Stromal cell of bone marrow (primary cell): Measurements from ENCODE around the gene PRKN.
A peak's percentile ranks its signal among the peaks of the same experiment; 100 is the strongest.

Experiments
- DNase-seq: peaks from one replicate; pipeline ENCODE4 v3.0.0-alpha.2; 2012; ENCODE audit warnings: low read depth

The PRKN gene

DNA sequence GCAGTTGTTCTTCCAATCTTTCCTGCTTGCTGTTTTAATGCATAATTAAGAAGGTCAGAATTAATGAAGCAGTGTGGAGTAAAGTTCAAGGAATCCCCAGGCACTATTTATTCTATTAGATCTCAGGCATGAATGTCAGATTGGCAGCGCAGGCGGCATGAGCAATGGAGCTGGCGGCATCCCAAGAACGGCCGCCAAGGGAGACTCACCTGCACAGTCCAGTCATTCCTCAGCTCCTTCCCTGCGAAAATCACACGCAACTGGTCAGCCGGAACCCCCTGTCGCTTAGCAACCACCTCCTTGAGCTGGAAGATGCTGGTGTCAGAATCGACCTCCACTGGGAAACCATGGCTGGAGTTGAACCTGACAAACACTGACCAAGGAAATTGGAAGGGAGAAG, 284.5 kb downstream of the PRKN start:
- no peak for DNase-seq

DNA sequence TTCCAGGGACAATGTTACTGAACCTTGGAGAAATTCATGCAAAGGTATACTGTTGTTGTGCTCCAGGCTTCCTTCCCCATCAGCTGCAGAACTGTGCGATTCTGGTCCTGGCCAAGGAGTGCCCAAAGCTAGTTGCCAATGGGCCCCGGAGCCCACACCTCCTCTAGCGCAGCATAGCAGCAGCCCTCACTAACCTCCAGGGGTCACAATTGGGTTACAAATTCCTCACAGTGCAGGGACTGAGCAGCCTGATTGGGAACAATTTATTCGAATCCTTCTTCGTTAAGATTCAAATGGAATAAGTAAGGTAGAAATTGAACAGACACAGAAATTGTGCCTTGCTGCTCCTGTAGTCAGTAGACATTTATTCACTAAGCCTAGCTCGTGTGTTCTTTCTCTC, 284.9 kb downstream of the PRKN start:
- no peak for DNase-seq

DNA sequence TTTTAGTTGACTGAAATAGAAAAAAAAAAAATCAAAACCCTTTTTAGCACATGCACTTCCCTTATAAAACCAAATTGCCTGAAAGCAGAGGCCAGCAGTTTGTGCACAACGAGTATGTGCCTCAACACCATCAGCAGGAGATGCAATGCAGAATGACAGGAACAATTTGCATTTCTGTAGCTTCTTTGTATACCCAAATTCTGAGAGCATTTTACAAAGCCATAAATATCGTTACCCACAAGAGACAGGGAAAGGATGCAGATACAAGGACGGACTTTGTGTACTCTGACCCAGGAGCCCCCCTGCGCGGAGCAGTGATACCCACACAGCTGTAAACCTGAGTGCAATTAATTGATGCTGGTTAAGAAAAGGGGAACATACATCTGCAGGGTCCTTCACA, 285.6 kb downstream of the PRKN start:
- DNase-seq: no peak

DNA sequence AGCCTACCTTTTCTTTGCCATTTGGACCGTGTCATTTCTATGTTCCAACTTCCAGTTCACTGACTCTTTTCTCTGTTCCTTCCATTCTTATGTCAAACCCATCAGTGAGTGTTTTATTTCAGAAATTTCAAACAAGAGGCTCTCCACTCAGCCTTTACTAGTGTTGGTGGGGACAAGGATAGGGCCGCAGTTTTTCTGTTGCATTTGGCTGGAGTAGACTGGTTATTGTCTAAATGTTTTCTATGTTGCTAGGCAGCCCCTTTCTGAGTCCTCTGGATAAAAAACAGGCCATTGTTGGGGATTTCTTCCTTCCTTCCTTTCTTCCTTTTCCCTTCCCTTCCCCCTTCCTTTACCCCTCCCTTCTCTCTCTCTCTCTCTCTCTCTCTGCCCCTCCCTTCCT, 288.6 kb downstream of the PRKN start:
- no peak for DNase-seq

DNA sequence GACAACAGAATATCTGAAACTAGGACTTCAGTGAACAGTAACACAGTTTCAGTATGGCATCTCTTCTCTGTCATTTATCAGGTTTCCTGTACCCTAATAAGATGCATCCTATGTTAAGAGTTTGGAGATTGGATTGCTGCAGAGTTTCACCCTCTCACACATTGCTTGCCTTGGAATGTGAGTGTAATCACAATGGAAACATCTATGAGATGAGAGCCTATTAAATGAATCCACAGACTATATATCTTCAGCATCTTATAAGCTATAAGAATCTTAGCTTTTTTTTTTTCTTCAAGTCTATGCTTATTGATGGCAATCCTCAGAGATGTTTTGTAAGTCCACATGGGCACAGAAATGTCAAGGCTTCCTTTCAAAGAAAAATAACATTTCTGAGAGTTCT, 292.5 kb downstream of the PRKN start:
- no peak for DNase-seq

DNA sequence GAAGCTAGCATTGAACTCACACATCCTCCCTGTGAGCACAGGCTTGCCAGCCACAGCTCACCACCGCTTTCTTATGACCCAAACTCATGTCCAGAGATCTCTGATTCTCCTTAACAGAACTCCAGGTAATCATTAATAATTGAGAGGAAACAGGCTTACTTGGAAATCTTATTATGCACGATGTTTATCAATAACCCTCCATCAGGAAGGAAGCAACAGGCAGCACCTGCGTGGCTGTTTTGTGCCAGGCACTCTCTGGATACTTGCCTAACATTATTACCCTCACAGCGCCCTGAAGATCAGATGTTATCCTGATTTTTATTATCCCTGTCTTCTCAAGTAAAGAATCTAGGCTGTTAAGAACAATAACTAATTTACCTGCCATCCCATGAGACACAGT, 306.6 kb downstream of the PRKN start:
- no peak for DNase-seq

DNA sequence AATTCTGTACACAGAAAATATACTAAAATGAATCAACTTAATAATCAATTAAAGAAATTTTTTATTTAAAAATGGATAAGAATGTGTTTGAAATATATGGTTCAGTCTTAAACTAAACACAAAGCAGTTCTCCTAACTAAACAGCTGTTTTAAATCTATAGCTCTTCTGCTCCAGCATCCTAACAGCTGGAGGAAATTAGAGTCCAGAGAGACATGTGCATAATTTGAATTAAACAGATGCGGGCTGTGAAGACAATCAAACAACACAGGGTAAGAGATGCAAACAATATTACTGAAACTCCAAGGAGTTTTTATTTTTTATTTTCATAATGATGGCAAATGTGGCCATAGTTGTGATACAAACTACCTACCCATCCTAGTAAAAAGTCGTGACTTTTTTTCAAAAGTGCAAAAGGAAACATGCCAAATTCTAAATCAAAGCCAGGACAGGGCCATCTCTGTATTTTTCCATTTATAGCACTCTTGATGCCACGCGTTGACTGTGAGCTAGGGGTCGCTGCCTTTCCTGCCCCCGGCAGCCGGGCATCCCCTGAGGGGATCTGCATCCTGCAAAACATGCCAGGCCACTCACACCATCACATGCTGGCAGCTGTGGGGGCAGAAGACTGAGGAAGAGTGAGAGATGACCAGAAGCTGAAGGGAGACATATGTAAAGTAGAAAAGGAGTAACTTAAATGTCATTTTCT, 310.6 kb downstream of the PRKN start:
- DNase-seq: no peak

DNA sequence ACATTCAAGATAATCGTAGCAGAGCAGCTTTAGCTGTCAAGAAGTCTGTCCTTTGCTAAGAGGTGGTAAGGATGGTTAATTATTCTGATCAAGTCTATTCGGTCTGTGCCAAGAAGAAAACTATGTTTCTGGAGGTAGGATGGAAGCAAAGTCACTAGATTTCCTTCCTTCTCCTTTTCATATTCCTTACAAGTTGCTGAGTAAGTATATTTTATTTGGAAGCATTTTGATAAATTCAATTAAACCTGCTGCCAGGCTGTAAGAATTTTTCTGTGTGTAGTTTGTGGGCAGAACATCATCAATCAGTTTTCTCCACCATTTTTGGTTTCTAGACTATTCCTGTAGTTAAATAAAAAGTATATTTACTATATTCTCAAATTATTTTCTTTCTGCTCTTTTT, 311.3 kb downstream of the PRKN start:
- DNase-seq: no peak

DNA sequence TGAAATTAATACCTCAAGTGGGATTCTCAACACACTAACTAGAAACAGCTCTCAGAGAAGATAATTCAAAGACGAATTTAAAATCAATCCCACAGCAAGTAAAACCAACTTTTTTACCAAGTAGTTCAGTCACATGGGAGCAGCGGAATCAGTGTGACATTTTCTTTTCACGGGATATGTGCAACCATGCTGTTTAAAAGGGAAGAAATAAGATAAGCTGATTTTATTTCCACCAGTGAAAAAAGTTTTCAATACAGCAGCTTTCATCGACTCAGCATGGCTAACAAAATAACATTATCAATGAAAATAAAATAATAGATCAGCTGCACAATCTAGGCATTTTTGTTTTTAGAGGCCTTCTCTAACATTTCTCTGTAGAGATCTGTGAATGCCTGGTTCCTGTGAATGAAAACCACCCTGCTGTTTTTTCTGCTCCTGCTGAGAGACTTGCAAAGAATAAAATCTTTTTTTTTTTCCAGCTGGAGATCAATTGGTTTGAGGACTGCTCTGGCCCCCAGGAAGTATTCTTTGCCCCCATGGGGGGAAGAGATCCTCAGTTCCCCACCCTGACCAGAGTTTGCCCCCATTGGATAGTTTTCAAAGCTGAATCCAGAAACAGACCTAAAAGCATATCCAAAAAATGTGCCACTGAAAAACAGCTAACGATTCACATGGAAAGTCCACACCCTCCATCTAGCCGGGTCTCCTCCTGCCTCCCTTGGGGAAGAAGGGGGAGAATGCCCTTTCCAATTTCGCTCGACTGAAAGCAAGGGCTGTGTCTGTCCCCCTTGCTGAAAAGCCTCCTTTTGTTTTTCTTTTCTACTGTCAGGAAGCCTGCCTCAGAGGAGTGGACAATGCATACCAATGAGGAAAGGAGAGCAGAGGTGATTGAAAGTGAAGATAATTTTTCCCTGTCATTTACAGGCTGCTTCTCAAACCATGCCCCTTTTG, 317.6 kb downstream of the PRKN start:
- DNase-seq: no peak

DNA sequence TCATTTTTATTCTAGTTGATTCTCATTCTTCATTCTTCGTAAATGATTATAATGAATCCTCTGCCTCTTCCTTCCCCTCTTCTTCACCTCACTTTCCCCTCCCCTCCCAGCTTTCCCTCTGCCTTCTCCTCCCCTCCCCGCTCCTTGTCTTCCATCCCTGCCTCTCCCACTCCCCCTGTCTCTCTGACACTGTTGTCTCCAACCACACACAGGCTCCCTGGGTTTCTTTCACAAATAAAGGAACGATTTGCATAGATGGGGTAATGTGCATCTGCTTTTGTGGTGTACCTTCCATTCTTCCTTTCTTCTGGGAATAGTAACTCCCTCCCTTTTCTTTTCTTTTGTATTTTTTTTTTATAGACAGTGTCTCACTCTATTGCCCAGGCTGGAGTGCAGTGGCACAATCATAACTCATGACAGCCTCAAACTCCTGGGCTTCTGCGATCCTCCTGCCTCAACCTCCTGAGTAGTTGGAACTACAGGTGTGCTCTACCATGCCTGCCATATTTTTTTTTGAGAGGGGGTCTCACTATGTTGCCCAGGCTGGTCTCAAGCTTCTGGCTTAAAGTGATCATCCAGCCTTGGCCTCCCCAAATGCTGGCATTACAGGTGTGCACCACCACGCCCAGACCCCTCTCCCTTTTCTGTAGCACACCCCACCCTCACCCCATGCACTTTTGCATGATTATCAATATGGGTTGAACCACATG, 318.6 kb downstream of the PRKN start:
- DNase-seq: no peak

DNA sequence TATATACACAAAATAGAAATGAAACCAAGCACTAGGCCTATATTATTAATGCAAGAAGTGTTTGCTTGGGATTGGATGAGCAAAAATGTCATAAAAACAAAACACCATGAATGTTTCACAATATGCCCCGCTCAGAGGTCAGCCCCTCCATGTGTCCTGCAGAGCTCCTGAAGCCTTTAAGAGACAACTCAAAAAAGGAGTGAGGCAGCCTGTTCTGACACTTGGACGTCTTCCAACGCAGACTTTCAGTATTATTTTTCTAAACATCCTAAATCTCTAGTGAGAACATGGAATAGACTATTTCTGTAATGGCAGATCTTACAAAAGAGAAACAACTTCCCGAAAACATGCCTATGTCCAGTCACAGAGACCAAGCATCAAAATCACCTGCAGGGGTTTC, 322.6 kb downstream of the PRKN start:
- no peak for DNase-seq

DNA sequence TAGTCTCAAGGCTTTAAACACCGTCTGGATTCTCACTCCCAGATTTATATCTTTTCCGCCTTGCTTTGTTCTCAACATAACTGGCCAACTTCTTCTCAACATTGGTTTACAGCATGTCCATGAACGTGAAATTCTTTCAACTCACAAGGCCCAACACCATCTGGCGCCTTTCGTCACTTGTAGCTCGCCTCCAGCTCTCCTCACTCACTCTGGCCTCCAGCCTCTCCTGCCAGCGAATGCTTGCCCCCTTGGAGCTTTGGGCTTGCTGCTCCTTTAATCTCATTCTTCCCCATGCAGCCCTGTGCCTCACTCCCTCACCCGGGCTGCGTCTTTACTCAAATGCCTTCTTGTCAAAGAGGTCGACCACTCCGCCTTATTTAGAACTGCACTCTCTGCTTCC, 324.5 kb downstream of the PRKN start:
- no peak for DNase-seq

DNA sequence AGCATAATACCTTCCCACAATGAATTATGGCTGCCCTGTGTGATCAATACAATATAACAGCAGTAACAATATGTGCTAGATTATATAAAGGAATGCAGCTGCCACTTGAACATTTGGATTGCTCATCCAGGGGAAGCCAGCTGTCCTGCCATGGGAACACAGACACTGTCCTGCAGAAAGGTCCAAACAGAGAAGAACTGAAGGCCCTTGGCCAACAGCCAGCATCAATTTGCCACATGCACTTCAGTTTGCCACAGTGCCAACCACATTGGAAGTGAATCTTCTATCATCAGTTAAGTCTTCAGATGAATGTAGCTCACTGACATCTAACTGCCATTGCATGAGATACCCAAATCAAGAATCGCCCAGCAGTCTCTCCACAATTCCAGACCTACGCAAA, 332.4 kb downstream of the PRKN start:
- no peak for DNase-seq

DNA sequence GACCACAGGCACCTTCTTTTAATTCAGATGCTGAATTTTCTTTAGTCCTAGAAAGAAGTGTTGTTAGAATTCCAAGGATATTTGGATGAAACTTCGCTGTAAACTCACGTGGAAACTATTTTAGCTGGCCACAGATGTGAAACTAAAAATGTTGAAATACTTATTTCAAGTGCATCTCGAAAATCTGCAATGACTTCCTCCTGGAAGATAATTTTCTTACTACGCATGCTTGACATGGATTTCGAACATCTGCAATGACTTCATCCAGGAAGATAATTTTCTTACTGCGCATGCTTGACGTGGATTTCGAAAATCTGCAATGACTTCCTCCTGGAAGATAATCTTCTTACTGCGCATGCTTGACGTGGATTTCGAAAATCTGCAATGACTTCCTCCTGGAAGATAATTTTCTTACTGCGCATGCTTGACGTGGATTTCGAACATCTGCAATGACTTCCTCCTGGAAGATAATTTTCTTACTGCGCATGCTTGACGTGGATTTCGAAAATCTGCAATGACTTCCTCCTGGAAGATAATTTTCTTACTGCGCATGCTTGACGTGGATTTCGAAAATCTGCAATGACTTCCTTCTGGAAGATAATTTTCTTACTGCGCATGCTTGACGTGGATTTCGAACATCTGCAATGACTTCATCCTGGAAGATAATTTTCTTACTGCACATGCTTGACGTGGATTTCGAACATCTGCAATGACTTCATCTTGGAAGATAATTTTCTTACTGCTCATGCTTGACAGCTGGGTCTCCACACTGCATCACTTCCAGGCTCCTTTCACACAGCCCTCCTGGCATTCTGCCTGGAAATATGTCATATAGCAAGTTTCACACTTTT, 336.4 kb downstream of the PRKN start:
- peak; percentile 54 for DNase-seq

DNA sequence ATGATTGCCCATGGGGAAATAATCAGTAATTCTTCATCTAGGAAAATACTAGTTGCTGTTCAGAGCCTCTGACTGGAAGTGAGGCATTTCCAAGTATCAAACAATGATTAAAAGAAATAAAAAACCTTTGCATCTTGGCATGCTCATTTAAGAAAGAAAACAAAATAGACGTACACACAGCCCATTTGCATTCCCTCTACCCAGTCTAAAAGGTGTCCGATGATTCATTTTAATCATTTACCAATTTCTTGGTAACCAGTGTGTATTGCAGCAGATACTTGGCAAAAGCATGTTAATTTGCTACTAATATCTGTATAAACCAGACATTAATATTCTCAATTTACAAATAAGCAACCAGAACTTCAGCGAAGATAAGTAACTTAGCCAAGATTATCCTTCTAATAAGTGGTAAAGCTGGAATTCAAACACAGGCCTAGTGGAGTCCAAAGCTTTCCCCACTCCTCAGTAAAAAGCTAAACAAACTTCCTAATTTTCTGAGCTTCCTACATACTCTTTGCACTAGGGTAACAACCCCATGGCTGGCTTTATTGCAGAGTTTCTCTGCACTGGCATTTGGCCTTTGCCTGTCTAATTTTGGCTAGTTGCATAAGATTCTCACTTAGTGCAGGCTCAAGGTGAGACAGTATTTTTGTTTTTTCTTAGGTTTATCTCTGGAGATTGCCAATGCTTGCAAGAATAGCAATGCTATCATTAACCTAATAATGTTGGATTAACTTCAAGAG, 338.1 kb downstream of the PRKN start:
- DNase-seq: no peak

DNA sequence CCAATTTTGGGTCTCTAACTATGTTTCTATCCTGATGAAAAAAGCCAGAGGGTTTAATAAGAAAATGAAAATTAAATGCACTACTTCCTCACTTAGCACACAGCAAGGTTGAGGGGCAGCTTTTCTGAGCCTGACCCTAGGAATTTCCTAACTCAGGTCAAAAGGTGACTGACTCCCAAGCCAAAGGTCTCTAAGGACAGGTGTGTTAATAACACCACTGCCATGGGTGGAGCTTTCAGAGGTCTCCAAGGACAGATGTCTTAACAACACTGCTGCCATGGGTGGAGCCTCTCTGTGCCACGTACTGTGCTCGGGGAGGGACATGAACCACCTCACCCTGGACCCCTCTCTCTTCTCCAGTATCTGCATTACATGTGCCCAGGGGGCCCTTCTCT, 339.2 kb downstream of the PRKN start:
- no peak for DNase-seq

DNA sequence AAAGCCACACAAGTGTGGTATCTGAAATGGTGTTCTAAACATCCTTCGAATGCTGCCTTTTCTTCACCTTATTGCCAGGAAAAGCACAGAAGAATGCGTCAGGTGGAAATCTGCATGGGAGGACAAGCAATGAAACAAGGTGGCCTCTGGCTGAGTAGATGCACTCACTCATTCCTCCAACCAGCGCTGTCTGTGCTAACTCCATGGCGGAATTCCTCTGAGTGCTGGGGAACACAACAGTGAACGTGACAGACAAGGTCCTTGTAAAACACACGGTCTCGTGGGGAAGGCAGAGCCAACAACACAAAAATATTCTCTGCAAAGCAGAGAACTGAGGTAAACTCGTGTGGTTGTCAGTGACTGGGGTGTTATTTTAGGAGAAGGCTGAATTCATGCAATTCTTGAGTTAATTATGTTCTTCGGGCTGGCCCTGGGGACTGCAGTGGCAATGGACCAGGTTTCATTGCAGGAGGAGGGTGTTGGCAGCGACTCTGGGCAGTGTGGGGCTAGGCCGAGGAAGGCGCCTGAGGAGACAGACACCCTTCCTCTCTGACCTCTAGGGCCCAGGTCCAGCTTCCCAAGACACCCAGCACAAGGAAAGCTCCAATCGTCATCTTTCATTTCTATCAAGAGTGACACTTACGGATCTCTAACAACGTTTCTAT, 339.7 kb downstream of the PRKN start:
- DNase-seq: no peak

DNA sequence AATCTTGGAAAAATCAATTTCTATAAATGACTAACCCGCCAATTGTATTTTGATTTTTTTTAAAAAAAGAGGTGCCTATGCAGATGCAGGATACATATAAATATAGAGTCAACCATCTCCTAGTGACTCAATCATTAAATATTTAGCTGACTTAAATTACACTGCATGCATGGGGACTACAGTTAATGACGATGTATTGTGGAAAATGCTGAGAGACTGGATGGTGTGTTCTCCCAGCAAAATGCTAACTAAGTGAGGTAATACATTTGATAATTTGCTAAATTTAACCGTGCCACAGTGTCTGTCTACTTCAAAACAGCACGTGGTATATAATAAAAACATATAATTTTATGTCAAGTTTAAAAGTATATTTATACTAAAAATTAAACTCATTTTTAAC, 341.6 kb downstream of the PRKN start:
- DNase-seq: no peak

DNA sequence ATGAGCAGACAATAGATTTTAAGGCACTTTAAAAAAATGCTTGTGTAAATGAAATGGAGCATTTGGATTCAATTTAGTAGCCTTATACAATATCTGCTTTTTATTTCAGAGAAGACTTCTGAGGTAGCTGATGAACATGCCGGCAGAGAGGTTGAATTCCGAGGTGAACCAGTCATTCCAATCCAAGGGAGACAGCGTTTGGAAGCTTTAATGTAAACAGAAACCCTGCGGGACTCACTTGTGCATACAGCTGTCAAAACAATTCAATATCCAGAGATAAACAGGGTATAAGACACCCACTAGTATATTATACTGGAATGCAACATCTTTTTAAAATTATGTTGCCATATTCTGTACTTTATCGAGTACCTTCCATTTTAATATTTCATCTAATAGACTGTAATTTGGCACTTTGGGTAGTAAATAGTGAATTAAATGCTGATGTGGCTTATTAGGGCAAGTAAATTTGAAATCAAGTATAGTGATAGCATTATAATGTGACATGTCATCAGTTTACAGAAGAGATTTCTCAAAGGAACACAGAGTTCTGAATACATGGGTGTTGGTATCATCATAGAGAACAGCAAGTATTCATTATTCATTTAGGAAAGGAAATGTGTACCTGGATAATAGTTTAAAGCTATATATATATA, 347.7 kb downstream of the PRKN start:
- DNase-seq: no peak

DNA sequence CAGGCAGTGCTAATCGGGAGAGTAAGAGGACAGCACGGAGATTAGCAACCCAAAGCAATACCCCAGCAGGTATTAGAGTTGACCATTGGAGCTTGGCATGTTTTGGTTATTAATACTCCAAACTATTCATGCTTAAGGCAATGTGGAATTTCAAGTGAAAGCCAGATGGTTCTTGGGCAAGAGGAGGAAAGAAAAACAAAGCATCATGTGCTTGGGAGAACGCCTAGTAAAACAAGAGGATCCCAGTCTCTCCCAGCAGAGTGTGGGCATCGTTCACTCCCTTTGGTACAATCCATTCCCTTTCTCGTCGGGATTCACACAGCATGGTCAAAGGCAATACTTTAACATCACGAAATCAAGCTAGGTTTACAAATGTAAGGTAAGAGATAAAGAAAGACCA, 349.8 kb downstream of the PRKN start:
- peak; percentile 22 for DNase-seq
